HG02642 (cell line): ENCODE measurements around the gene CACNA1I.

Experiments
- ATAC-seq: cut with Tn5 transposase; IDR thresholded peaks from one replicate; pipeline ENCODE4 v1.9.1; 2021; ENCODE audit warnings: mild to moderate bottlenecking; ENCODE audit not compliant: unreplicated experiment, poor library complexity

CACNA1I gene

DNA sequence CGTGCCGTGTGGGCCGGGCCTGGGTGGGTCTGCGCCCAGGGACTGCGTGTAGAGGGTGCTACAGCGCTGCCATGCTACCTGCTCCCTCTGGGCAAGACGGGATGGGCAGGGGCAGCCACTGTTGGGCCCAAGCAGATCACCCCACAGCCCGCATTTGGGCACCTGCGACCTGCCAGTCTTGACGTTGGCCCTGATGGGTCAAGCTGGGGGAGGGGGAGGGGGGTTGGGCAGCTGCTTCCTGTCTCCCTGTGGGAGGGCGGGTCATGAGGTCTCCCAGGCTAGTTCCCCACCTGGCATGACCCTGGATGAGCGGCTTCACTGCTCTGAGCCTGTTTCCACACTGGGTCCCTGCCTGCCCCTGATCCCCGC, 35.2 kb upstream of the CACNA1I start:
- ATAC-seq: no peak

DNA sequence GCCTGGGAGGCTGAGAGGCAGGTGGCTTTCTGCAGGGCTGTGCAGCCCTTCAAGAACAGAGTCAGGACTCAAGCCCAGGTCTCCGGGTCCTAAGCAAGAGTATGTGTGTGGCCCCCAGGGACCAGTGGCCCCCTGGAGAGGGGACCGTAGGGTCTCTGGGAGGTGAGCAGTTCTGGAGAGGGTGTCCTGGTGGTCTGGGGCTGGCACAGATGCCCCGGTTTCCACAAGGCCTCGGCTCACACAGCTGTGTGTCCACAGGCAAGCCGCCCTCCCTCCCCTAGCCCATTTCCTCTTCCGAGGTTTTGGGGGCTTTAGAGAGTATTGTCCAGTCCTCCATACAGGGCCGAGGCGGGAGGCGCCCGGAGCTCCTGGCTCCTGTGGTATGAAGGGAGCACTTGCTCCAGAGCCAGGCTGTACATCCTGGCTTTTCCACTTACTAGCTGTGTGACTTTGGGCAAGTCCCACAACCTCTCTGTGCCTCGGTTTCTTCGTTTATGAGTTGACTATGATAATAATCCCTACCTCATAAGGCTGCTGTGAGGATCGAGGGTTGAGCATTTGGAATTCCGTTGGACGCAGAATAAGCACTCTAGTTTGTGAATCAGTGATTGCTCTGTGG, 34.6 kb upstream of the CACNA1I start:
- ATAC-seq: no peak

GRCh38 chr22:39536711-39537110, 33.8 kb upstream of the CACNA1I start:
- ATAC-seq: no peak

- ATAC-seq: no peak
These were observed 32.6 kb upstream of the CACNA1I start for GRCh38 chr22:39537975-39538374.

DNA sequence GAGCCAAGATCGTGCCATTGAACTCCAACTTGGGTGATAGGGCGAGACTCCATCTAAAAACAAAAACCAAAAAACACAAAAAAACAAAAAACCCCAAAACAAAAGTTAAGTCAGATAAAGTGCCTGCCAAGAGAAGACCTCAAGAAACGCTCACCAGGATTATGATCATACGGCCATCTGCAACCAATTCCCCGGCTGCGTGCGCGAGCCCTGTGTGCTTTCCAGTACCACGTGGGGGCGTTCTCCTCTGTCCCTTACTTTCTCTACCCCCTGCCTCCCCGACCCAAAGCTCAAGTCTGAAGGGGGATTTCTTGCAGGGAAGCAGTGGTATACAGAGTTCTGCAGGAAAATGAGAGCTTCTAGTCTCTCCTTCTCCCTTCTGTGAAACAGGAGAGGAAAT, 27.5 kb upstream of the CACNA1I start:
- no peak for ATAC-seq

- no peak for ATAC-seq
These were observed 24.9 kb upstream of the CACNA1I start for GRCh38 chr22:39545386-39546365.

GRCh38 chr22:39546889-39547586, 23.5 kb upstream of the CACNA1I start:
- ATAC-seq: no peak

GRCh38 chr22:39547587-39547947, 23.0 kb upstream of the CACNA1I start:
- ATAC-seq: no peak

- no peak for ATAC-seq
These were observed 17.1 kb upstream of the CACNA1I start for GRCh38 chr22:39553429-39553828.

GRCh38 chr22:39554151-39554550, 16.4 kb upstream of the CACNA1I start:
- ATAC-seq: no peak

GRCh38 chr22:39556970-39557841, 13.3 kb upstream of the CACNA1I start:
- no peak for ATAC-seq

- ATAC-seq: no peak
These were observed 12.3 kb upstream of the CACNA1I start for GRCh38 chr22:39558254-39558727.

DNA sequence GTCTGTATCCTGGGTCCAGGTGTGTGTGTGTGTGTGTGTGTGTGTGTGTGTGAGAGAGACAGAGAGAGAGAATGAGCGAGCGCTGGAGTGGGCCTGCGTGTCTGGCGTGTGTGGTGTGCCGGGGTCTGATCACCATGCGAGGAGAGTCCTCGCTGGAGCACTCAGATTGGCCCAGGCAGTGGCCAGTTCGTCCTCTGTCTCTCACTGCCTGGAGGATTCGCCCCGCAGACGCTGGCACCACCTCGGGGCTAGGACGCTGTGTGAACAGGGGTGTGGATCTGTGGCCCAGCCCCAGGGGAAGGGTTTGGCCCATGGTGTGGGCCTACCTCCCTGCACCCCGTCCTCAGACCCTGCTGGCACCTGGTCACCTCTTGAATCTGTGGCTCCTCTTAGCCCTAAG, 11.6 kb upstream of the CACNA1I start:
- no peak for ATAC-seq

DNA sequence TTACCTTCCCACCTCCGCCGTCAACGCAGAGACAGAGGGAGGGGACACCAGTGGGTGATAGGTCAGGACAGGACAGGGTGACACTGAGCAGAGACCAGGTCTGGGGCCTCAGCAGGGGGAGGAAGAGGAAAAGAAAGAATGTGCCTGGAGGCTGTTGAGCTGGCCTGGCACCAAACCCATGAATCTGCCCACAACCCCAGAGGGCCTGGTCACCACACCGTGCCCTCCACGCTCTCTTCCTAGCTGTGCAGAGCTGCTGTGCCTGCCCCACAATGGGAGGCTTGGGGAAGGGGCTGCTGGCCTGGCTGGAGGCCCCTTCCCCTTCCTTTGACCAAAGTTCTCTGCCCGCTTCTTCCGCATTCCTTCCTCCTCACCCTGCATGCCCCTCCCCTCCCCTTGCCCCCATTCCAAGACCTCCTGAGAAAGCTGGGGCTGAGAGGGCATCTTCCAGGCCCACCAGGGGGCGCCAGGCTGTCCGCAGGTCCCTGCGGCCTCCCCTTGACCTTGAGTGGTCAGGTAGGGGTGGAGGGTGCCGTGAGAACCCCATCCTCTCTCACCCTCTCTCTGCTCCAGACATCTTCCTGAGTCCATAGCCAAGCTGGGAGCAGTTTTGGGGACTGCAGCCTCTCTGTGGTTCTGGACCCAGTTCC, 11.0 kb upstream of the CACNA1I start:
- no peak for ATAC-seq

GRCh38 chr22:39560127-39560526, 10.4 kb upstream of the CACNA1I start:
- no peak for ATAC-seq

DNA sequence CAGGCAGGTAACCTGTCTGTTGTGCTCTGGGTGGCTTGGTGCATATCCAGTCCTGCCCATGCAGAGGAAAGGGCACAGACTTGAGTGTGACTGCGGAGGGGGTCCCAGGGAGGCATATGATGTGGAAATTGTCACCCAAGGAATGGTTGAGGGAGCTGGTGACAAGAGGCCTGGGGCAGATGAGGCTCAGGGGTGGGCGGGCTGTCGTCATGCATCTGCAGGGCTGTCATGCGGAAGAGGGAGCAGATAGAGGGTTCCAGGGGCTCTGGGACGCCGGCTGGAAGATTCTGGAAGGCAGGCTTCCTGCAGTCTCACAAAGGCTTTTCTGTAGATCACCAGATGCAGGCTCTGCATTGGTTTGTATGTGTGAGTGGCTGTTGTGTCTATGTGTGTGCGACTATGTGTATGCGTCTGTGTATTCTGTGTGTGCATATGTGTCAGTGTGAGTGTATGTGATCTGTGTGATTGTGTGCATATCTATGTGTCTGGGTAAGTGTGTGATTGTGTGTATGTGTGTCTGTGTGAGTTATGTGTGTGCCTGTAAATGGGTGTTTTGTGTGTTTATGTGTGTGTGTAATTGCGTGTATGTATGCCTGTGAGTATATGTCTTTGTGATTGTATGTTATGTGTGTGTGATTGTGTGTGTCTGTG, 7.6 kb upstream of the CACNA1I start:
- ATAC-seq: no peak

DNA sequence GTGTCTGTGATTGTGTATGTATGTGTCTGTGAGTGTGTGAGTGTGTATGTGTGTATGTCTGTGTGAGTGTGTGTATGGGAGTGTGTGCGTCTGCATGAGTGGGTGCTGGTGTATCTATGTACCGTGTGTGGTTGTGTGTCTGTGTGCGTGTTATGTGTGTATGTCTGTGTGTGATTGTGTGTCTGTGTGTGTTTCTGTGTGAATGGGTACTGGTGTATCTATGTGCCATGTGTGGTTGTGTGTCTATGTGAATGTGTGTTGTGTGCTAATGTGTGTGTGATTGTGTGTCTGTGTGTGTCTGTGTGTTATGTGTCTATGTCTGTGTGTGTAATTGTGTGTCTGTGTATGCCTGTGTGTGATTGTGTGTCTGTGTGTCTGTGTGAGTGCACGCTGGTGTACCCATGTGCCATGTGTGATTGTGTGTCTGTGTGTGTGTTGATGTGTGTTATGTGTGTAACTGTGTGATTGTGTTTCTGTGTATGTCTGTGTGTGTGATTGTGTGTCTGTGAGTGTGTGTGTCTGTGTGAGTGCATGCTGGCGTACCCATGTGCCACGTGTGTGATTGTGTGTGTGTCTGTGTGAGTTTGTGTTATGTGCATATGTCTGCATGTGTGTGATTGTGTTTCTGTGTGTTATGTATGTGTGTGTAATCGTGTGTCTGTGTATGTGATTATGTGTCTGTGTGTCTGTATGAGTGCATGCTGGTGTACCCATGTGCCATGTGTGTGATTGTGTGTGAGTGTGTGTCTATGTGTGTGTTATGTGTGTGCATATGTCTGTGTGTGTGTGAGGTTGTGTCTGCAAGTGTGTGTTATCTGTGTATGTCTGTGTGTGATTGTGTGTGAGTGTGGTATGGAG, 6.8 kb upstream of the CACNA1I start:
- ATAC-seq: no peak

GRCh38 chr22:39565414-39565944, 5.1 kb upstream of the CACNA1I start:
- ATAC-seq: no peak
